DND-41 (cell line): ENCODE results near the gene TTBK1.

Source experiments
- ATAC-seq: fragments of 200-7000 bp; cut with Tn5 transposase; 3 replicates; pipeline ENCODE4 v1.9.1; 2021; ENCODE audit warnings: low read depth; ENCODE audit not compliant: insufficient read depth
- DNase-seq: peaks from one replicate; pipeline ENCODE4 v3.0.0-alpha.2; 2020
- H2AFZ ChIP-seq: 2 replicates; pipeline ENCODE4 v1.6.0; 2012; ENCODE audit warnings: low read depth, low read length
- H3K27ac ChIP-seq: 2 replicates; pipeline ENCODE4 v1.5.1; 2012; ENCODE audit warnings: low read length, inconsistent platforms
- H3K27me3 ChIP-seq: fragments of 200-600 bp; sonication (generic); 2 replicates; pipeline ENCODE4 v1.6.0; 2012; ENCODE audit warnings: low read length, mild to moderate bottlenecking, inconsistent platforms; ENCODE audit not compliant: insufficient read depth, poor library complexity
- H3K36me3 ChIP-seq: 2 replicates; pipeline ENCODE4 v1.5.1; 2012; ENCODE audit warnings: low read length, inconsistent platforms; ENCODE audit not compliant: insufficient read depth
- H3K4me1 ChIP-seq: 2 replicates; pipeline ENCODE4 v1.5.1; 2012; ENCODE audit warnings: mild to moderate bottlenecking, low read length; ENCODE audit not compliant: insufficient read depth
- H3K4me2 ChIP-seq: 2 replicates; pipeline ENCODE4 v1.6.0; 2012; ENCODE audit warnings: mild to moderate bottlenecking, moderate library complexity, low read length, inconsistent platforms; ENCODE audit not compliant: insufficient read depth
- H3K4me3 ChIP-seq, 2 experiments: fragments of 200-600 bp in 1 of 2; shearing (Covaris generic) in 1 of 2; 2 replicates each; pipeline ENCODE4 v1.5.1; 2012 to 2016; ENCODE audit warnings: inconsistent platforms in 2 of 2, low read length in 2 of 2, mild to moderate bottlenecking in 2 of 2, low read depth in 1 of 2, moderate library complexity in 1 of 2
- H3K79me2 ChIP-seq: 2 replicates; pipeline ENCODE4 v1.6.0; 2012; ENCODE audit warnings: low read length, inconsistent platforms; ENCODE audit not compliant: insufficient read depth
- H3K9ac ChIP-seq: 2 replicates; pipeline ENCODE4 v1.6.0; 2012; ENCODE audit warnings: low read depth, mild to moderate bottlenecking, inconsistent platforms, low read length, moderate library complexity
- H3K9me3 ChIP-seq: 2 replicates; pipeline ENCODE4 v1.5.1; 2012; ENCODE audit warnings: low read length, moderate library complexity, mild to moderate bottlenecking, inconsistent platforms; ENCODE audit not compliant: insufficient read depth, severe bottlenecking
- H4K20me1 ChIP-seq: 2 replicates; pipeline ENCODE4 v1.6.0; 2012; ENCODE audit warnings: low read length; ENCODE audit not compliant: insufficient read depth
- EZH2 ChIP-seq: IDR thresholded peaks from 3 replicates; pipeline ENCODE4 v1.6.1; 2012; ENCODE audit warnings: borderline replicate concordance, low read depth, mild to moderate bottlenecking, moderate library complexity, low read length, inconsistent platforms; ENCODE audit not compliant: severe bottlenecking
- TF ChIP-seq, protein P1 (sequence below): IDR thresholded peaks from 2 replicates; pipeline ENCODE4 v1.5.1; 2012; ENCODE audit warnings: borderline replicate concordance, low read length, moderate library complexity, mild to moderate bottlenecking; ENCODE audit not compliant: poor library complexity, severe bottlenecking; ENCODE audit errors: extremely low read depth

TTBK1 gene

DNA sequence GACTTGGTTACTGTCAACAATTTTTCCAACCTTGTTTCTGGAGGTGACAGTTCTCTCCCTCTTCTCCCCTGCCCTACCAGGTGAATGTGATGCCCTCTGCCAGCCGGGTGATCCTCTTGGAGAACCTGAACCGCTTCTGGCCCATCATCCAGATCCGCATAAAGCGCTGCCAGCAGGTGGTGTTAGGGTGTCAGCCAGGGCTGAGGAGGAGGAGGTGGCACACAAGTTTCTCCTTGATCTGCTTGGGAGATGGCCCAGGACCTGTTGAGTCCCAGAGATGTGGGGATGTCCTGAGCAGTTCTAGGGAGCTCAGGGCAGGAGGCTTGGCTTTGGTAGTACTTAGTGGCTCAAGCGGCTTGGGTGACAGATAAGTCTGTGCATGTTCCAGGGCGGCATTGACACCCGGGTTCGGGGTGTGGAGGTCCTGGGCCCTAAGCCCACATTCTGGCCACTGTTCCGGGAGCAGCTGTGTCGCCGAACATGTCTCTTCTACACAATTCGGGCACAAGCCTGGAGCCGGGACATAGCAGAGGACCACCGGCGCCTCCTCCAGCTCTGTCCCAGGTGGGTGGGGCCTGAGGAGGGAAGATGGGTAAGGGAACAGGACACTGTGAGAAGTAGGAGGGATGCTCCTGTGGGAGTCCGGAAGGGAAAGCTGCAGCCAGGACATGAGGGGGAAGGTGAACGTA lies 40.1 kb upstream of the TTBK1 start:
- Histone ChIP-seq H3K9me3 (no peaks in the 10 kb centered on the region), H3K4me2 (no peak overlapping the region), H3K79me2 (no peaks in the 10 kb centered on the region), H3K9ac (no peak overlapping the region), H3K27me3 (no peaks in the 10 kb centered on the region), H3K36me3 (peaks cover 28% of the 10 kb centered on the region), H3K4me3 (no peak overlapping the region), H4K20me1 (no peaks in the 10 kb centered on the region), H3K27ac (no peak overlapping the region), H2AFZ (no peak overlapping the region), H3K4me1 (no peaks in the 10 kb centered on the region)
- TF ChIP-seq, protein P1, sequence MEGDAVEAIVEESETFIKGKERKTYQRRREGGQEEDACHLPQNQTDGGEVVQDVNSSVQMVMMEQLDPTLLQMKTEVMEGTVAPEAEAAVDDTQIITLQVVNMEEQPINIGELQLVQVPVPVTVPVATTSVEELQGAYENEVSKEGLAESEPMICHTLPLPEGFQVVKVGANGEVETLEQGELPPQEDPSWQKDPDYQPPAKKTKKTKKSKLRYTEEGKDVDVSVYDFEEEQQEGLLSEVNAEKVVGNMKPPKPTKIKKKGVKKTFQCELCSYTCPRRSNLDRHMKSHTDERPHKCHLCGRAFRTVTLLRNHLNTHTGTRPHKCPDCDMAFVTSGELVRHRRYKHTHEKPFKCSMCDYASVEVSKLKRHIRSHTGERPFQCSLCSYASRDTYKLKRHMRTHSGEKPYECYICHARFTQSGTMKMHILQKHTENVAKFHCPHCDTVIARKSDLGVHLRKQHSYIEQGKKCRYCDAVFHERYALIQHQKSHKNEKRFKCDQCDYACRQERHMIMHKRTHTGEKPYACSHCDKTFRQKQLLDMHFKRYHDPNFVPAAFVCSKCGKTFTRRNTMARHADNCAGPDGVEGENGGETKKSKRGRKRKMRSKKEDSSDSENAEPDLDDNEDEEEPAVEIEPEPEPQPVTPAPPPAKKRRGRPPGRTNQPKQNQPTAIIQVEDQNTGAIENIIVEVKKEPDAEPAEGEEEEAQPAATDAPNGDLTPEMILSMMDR = peak; percentile 19
- no peak for TF ChIP-seq EZH2
- DNase-seq (no peak), ATAC-seq (no peak)

DNA sequence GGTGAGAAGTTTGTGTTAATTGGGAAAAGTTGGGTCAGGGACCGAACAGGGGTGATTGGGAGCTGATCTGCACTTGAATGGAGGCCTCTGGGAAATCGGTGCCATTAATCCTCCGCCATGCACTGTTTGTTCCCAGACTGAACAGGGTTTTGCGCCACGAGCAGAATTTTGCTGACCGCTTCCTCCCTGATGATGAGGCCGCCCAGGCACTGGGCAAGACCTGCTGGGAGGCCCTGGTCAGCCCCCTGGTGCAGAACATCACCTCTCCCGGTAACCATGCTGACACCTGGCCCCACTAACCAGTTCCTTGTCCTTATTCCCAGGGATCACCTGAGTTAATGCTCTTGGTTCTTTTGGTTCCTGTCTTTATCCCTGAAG lies 39.6 kb upstream of the TTBK1 start:
- TF ChIP-seq EZH2 = no peak
- TF ChIP-seq, protein P1 = no peak
- DNase-seq = no peak
- Histone ChIP-seq H3K9ac (no peak overlapping the region), H3K9me3 (no peaks in the 10 kb centered on the region), H3K27me3 (no peaks in the 10 kb centered on the region), H2AFZ (no peak overlapping the region), H3K4me3 (no peak overlapping the region), H3K27ac (no peak overlapping the region), H3K79me2 (no peaks in the 10 kb centered on the region), H3K4me1 (no peaks in the 10 kb centered on the region), H3K36me3 (peaks cover 24% of the 10 kb centered on the region), H4K20me1 (no peaks in the 10 kb centered on the region), H3K4me2 (no peak overlapping the region)
- no peak for ATAC-seq

DNA sequence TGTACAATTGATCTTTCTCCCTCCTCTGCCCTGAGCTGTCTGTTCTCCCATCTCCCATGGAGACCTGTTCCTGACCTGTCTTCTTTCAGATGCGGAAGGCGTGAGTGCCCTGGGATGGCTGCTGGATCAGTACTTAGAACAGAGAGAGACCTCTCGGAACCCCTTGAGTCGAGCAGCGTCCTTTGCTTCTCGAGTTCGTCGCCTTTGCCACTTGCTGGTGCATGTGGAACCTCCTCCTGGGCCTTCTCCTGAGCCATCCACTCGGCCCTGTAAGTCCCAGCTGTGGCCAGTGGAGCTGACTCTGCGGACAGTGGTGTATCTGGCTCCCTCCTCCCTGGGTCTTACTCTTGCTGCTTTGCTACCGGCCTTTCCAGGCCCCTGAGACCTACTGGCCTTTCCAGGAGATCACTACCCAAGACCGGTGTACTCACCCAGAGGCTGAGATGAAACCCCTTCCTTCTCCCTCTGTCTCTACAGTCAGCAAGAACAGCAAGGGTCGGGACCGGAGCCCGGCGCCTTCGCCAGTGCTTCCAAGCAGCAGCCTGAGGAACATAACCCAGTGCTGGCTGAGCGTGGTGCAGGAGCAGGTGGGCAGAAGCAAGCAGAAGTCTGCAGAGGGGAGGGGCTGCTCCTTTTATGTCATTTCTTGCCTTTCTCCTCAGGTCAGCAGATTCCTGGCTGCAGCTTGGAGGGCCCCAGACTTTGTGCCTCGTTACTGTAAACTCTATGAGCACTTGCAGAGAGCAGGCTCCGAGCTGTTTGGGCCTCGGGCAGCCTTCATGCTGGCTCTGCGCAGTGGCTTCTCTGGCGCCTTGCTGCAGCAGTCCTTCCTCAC lies 38.8 kb upstream of the TTBK1 start:
- Histone ChIP-seq H3K9me3 (no peaks in the 10 kb centered on the region), H2AFZ (no peak overlapping the region), H4K20me1 (no peaks in the 10 kb centered on the region), H3K79me2 (no peaks in the 10 kb centered on the region), H3K27me3 (no peaks in the 10 kb centered on the region), H3K4me2 (no peak overlapping the region), H3K9ac (no peak overlapping the region), H3K4me1 (no peaks in the 10 kb centered on the region), H3K4me3 (no peak overlapping the region), H3K27ac (no peak overlapping the region), H3K36me3 (peaks cover 19% of the 10 kb centered on the region)
- DNase-seq (no peak), ATAC-seq (no peak)
- TF ChIP-seq, protein P1 = no peak
- TF ChIP-seq EZH2 = no peak
